Liver (tissue), 9 donors: Measurements from ENCODE around the gene F12. TPM values are rescaled to one million over a fixed set of nuclear protein-coding genes. Genes with fewer than 3 reads are reported as not detected.

Experiments
- DNase-seq: peaks from one replicate; pipeline ENCODE4 v3.0.0-alpha.2; 2017; ENCODE audit warnings: low spot score
- H3K27ac ChIP-seq, 2 donors: one replicate each; pipeline ENCODE4 v1.7.0; 2013; ENCODE audit warnings: inconsistent platforms in 2 of 2, low read length in 2 of 2, control low read depth in 1 of 2, low read depth in 1 of 2, mild to moderate bottlenecking in 1 of 2
- H3K27me3 ChIP-seq, 4 donors: one replicate each; pipeline versions ENCODE4 v1.6.1 to v1.7.0; 2013; ENCODE audit warnings: low read length in 3 of 4, inconsistent platforms in 1 of 4, mild to moderate bottlenecking in 1 of 4, moderate library complexity in 1 of 4; ENCODE audit not compliant: control insufficient read depth in 4 of 4, insufficient read depth in 4 of 4
- H3K36me3 ChIP-seq, 4 donors: one replicate each; pipeline versions ENCODE4 v1.6.1 to v1.7.0; 2013; ENCODE audit warnings: low read length in 3 of 4, mild to moderate bottlenecking in 3 of 4, low read depth in 1 of 4, moderate library complexity in 1 of 4; ENCODE audit not compliant: control insufficient read depth in 4 of 4, insufficient read depth in 3 of 4
- H3K4me1 ChIP-seq, 4 donors: one replicate each; pipeline versions ENCODE4 v1.6.1 to v1.7.0; 2013; ENCODE audit warnings: low read length in 3 of 4, mild to moderate bottlenecking in 3 of 4, moderate library complexity in 1 of 4; ENCODE audit not compliant: control insufficient read depth in 4 of 4, insufficient read depth in 4 of 4
- H3K4me3 ChIP-seq, 3 donors: one replicate each; pipeline versions ENCODE4 v1.6.1 to v1.7.0; 2013; ENCODE audit warnings: low read length in 3 of 3, control low read depth in 1 of 3, low read depth in 1 of 3, mild to moderate bottlenecking in 1 of 3
- H3K9ac ChIP-seq, 2 donors: one replicate each; pipeline ENCODE4 v1.7.0; 2013; ENCODE audit warnings: low read length in 2 of 2, mild to moderate bottlenecking in 2 of 2, moderate library complexity in 2 of 2, control low read depth in 1 of 2, low read depth in 1 of 2
- H3K9me3 ChIP-seq, 4 donors: one replicate each; pipeline versions ENCODE4 v1.6.1 to v1.7.0; 2013; ENCODE audit warnings: low read length in 3 of 4; ENCODE audit not compliant: control insufficient read depth in 4 of 4
- EGR1 ChIP-seq, 2 donors: IDR thresholded peaks; 2 replicates each; pipeline ENCODE4 v1.6.1; 2016 to 2018; ENCODE audit warnings: antibody characterized with exemption in 2 of 2, low read depth in 2 of 2
- FOXA1 ChIP-seq: IDR thresholded peaks from 2 replicates; pipeline ENCODE4 v1.6.1; 2016; ENCODE audit warnings: antibody characterized with exemption
- FOXA2 ChIP-seq: IDR thresholded peaks from 2 replicates; pipeline ENCODE4 v1.6.1; 2016; ENCODE audit warnings: antibody characterized with exemption
- GABPA ChIP-seq, 2 donors: IDR thresholded peaks in 1 of 2; conservative IDR thresholded peaks in 1 of 2; 2 replicates each; pipeline ENCODE4 v1.6.1; 2016; ENCODE audit warnings: antibody characterized with exemption in 2 of 2, mild to moderate bottlenecking in 1 of 2, moderate library complexity in 1 of 2
- HNF4A ChIP-seq, 2 donors: conservative IDR thresholded peaks; 2 replicates each; pipeline ENCODE4 v1.6.1; 2016; ENCODE audit warnings: antibody characterized with exemption in 2 of 2, mild to moderate bottlenecking in 2 of 2
- HNF4G ChIP-seq: IDR thresholded peaks from 2 replicates; pipeline ENCODE4 v1.6.1; 2016; ENCODE audit warnings: antibody characterized with exemption
- JUND ChIP-seq, 2 donors: IDR thresholded peaks; 2 replicates each; pipeline ENCODE4 v1.6.1; 2016; ENCODE audit warnings: antibody characterized with exemption in 2 of 2
- NR2F2 ChIP-seq: IDR thresholded peaks from 2 replicates; pipeline ENCODE4 v1.6.1; 2016; ENCODE audit warnings: antibody characterized with exemption
- RAD21 ChIP-seq, 2 donors: IDR thresholded peaks; 2 replicates each; pipeline ENCODE4 v1.6.1; 2016; ENCODE audit warnings: antibody characterized with exemption in 2 of 2, mild to moderate bottlenecking in 2 of 2
- RXRA ChIP-seq, 2 donors: IDR thresholded peaks; 2 replicates each; pipeline ENCODE4 v1.6.1; 2017 to 2018; ENCODE audit warnings: antibody characterized with exemption in 2 of 2, mild to moderate bottlenecking in 1 of 2
- SP1 ChIP-seq: IDR thresholded peaks from 2 replicates; pipeline ENCODE4 v1.6.1; 2018; ENCODE audit warnings: antibody characterized with exemption, mild to moderate bottlenecking
- TAF1 ChIP-seq: conservative IDR thresholded peaks from 2 replicates; pipeline ENCODE4 v1.6.1; 2016; ENCODE audit warnings: antibody characterized with exemption, mild to moderate bottlenecking
- YY1 ChIP-seq: IDR thresholded peaks from 2 replicates; pipeline ENCODE4 v1.6.1; 2016; ENCODE audit warnings: antibody characterized with exemption, mild to moderate bottlenecking
- WGBS: extraction: QIAGEN DNeasy Blood & Tissue Kit; methylation state at CpG from one replicate; pipeline ENCODE4 v1.1.7; 2013; 5-methylcytosine and 5-hydroxymethylcytosine counted together
- polyA plus RNA-seq, 2 donors: library from polyadenylated mRNA; stranded (reverse) in 1 of 2; unstranded in 1 of 2; fragments of 200-250 nt in 1 of 2; fragments of >200 nt in 1 of 2; fragmentation: Nextera tagmentation in 1 of 2; extraction: Ambion mirVana in 1 of 2; gene quantifications; one replicate each; pipeline versions ENCODE4 v1.2.1 to v1.2.3, GENCODE V29; 2013 to 2015
- total RNA-seq, 2 donors: library from RNA; depleted of rRNA; stranded (reverse); fragments of >200 nt; gene quantifications; one replicate each; pipeline ENCODE4 v1.2.3, GENCODE V29; 2014
- TF ChIP-seq, protein P1 (sequence below): IDR thresholded peaks from 2 replicates; pipeline ENCODE4 v1.6.1; 2016; ENCODE audit warnings: antibody characterized with exemption
- TF ChIP-seq, protein P2 (sequence below): fragments of 150-350 bp; IDR thresholded peaks from 2 replicates; pipeline ENCODE4 v1.5.1; 2017; ENCODE audit warnings: improper control_type of control experiment, low read depth, low read length; ENCODE audit not compliant: missing input control
- TF ChIP-seq, protein P3 (sequence below): IDR thresholded peaks from 2 replicates; pipeline ENCODE4 v1.6.1; 2016; ENCODE audit warnings: antibody characterized with exemption
- TF ChIP-seq, protein P4 (sequence below): IDR thresholded peaks from 2 replicates; pipeline ENCODE4 v1.6.1; 2016; ENCODE audit warnings: antibody characterized with exemption
- donor health status: healthy.
- donor health status: healthy.
- donor health status: healthy.
- donor health status: healthy.
- donor health status: healthy.

Gene F12
- total and polyA plus RNA-seq, 4 donors: 27.7 to 328 (median 275) TPM

DNA sequence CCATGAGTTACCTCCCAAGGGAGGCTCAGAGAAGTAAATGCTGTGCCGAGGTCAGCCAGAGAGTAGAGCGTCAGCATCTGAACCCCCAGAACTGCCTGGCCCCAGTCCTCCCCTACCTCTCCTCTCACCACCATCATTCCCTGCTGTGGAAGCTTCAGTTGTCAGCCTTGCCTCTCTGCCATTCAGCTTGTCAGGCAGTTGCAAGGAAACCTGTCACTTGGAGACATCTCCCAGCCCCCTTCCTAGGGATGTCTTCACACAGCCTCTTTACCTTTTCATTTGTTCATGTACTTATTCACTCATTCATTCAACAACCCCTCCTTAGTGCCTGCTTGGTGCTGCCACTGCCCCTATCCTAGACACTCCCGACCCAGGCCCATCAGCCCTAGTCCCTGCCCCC, 49.5 kb downstream of the F12 start:
- 91% methylated on average over 3 of the region's 3 CpGs for WGBS
- TF ChIP-seq, protein P1, sequence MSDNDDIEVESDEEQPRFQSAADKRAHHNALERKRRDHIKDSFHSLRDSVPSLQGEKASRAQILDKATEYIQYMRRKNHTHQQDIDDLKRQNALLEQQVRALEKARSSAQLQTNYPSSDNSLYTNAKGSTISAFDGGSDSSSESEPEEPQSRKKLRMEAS: no peak
- TF ChIP-seq, protein P2, sequence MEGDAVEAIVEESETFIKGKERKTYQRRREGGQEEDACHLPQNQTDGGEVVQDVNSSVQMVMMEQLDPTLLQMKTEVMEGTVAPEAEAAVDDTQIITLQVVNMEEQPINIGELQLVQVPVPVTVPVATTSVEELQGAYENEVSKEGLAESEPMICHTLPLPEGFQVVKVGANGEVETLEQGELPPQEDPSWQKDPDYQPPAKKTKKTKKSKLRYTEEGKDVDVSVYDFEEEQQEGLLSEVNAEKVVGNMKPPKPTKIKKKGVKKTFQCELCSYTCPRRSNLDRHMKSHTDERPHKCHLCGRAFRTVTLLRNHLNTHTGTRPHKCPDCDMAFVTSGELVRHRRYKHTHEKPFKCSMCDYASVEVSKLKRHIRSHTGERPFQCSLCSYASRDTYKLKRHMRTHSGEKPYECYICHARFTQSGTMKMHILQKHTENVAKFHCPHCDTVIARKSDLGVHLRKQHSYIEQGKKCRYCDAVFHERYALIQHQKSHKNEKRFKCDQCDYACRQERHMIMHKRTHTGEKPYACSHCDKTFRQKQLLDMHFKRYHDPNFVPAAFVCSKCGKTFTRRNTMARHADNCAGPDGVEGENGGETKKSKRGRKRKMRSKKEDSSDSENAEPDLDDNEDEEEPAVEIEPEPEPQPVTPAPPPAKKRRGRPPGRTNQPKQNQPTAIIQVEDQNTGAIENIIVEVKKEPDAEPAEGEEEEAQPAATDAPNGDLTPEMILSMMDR: no peak
- TF ChIP-seq, protein P3, sequence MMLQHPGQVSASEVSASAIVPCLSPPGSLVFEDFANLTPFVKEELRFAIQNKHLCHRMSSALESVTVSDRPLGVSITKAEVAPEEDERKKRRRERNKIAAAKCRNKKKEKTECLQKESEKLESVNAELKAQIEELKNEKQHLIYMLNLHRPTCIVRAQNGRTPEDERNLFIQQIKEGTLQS: no peak
- TF ChIP-seq HNF4A (conservative IDR thresholded peaks at IDR 0.05): no peak
- TF ChIP-seq HNF4G: no peak
- no peak for TF ChIP-seq GABPA (IDR thresholded peaks at IDR 0.05 in 1 of 2, conservative IDR thresholded peaks at IDR 0.05 in 1 of 2)
- TF ChIP-seq TAF1: no peak
- no peak for TF ChIP-seq EGR1 (IDR thresholded peaks at IDR 0.05; ENCODE audit: low read depth in 2 of 2)
- TF ChIP-seq FOXA2: no peak
- no peak for TF ChIP-seq RXRA (IDR thresholded peaks at IDR 0.05)
- TF ChIP-seq JUND (IDR thresholded peaks at IDR 0.05): no peak
- TF ChIP-seq SP1: no peak
- TF ChIP-seq YY1: no peak
- TF ChIP-seq, protein P4, sequence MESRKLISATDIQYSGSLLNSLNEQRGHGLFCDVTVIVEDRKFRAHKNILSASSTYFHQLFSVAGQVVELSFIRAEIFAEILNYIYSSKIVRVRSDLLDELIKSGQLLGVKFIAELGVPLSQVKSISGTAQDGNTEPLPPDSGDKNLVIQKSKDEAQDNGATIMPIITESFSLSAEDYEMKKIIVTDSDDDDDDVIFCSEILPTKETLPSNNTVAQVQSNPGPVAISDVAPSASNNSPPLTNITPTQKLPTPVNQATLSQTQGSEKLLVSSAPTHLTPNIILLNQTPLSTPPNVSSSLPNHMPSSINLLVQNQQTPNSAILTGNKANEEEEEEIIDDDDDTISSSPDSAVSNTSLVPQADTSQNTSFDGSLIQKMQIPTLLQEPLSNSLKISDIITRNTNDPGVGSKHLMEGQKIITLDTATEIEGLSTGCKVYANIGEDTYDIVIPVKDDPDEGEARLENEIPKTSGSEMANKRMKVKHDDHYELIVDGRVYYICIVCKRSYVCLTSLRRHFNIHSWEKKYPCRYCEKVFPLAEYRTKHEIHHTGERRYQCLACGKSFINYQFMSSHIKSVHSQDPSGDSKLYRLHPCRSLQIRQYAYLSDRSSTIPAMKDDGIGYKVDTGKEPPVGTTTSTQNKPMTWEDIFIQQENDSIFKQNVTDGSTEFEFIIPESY: no peak
- no peak for TF ChIP-seq NR2F2

DNA sequence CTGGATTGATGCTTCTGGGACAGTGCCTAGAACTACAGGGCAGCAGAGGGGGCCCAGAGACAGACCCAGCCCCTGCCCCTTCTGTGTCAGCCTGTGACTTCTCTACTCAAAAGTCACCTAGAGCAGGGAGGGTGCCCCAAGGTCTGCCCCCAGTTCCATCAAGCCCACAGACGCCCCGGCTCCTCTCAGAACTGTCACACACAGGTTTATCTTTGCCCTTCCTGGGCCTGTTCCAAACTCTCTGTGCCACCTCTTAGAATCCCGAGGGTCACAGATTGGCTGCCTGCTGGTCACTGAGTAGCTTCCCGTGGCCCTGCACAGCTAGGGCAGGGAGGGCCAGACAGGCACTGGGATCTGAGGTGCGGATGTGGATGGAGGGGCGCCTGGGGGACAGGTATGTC, 49.9 kb downstream of the F12 start:
- Histone ChIP-seq H3K9ac (no peak overlapping the region), H3K4me1 (peaks cover 22 to 81% (median 68%) of the 10 kb centered on the region in 4 donors)
- DNase-seq: peak; percentile 27

More for the DNA sequence above, 49.5 kb downstream of the F12 start:
- H3K27me3 ChIP-seq: no peaks in the 10 kb centered on the region
- DNase-seq: no peak
- H3K4me3 ChIP-seq: no peak overlapping the region
- H3K9ac ChIP-seq: no peak overlapping the region
- H3K4me1 ChIP-seq: peaks cover 20 to 78% (median 65%) of the 10 kb centered on the region in 4 donors
- peak overlapping the region in 1 of 2 donors; percentile 92 for H3K27ac ChIP-seq
- no peaks in the 10 kb centered on the region for H3K9me3 ChIP-seq
- no peaks in the 10 kb centered on the region for H3K36me3 ChIP-seq

DNA sequence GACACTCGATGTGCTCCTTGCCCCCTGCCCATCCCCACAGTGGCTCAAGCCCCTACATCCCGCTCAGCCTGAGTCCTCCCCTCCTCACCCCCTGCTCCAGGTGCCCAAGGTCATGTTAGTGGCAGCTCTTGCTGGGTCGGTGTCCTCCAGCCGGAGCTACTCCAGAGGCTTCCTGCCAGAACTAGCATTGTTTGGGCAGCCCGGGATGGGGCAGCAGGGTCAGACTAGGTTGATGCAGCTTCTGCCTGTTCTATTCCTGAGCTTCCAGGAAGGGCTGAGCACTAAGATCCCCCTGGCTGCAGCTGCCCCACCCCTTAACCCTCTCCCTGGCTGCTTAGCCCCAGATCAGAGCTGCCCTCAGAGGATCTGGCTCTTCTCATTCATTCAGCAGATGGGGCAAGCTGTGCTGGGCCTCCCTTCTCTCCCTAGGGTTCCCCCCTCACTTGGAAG, 51.0 kb downstream of the F12 start:
- no peaks in the 10 kb centered on the region for H3K9me3 ChIP-seq
- H3K9ac ChIP-seq: peak overlapping the region; percentile 32 to 48
- H3K4me1 ChIP-seq: peaks cover 24 to 81% (median 67%) of the 10 kb centered on the region in 4 donors
- H3K27ac ChIP-seq: peak overlapping the region; percentile 77 to 92
- H3K36me3 ChIP-seq: no peaks in the 10 kb centered on the region
- WGBS: 10% methylated on average over 5 of the region's 5 CpGs
- H3K4me3 ChIP-seq: peak overlapping the region; percentile 56 to 81 (median 59)
- no peak for DNase-seq
- H3K27me3 ChIP-seq: no peaks in the 10 kb centered on the region
- TF ChIP-seq HNF4A (conservative IDR thresholded peaks at IDR 0.05): peak; percentile 67 to 71
- TF ChIP-seq, protein P4: no peak
- no peak for TF ChIP-seq FOXA2
- no peak for TF ChIP-seq FOXA1
- TF ChIP-seq YY1: peak; percentile 62
- no peak for TF ChIP-seq GABPA (IDR thresholded peaks at IDR 0.05 in 1 of 2, conservative IDR thresholded peaks at IDR 0.05 in 1 of 2)
- TF ChIP-seq, protein P1: peak; percentile 63
- TF ChIP-seq RAD21 (IDR thresholded peaks at IDR 0.05): peak; percentile 18 to 37
- TF ChIP-seq, protein P2: no peak
- TF ChIP-seq RXRA (IDR thresholded peaks at IDR 0.05): peak; percentile 86 to 93
- no peak for TF ChIP-seq EGR1 (IDR thresholded peaks at IDR 0.05; ENCODE audit: low read depth in 2 of 2)
- peak in 1 of 2 donors; percentile 16 for TF ChIP-seq JUND (IDR thresholded peaks at IDR 0.05)

More for the DNA sequence above, 49.9 kb downstream of the F12 start:
- TF ChIP-seq FOXA1: no peak
- peak in 1 of 2 donors; percentile 15 for TF ChIP-seq RXRA (IDR thresholded peaks at IDR 0.05)
- 50% methylated on average over 6 of the region's 6 CpGs for WGBS
- Histone ChIP-seq H3K27me3 (no peaks in the 10 kb centered on the region), H3K27ac (peak overlapping the region in 1 of 2 donors; percentile 92), H3K36me3 (no peaks in the 10 kb centered on the region), H3K9me3 (no peaks in the 10 kb centered on the region), H3K4me3 (peak overlapping the region in 1 of 3 donors; percentile 81)
